Duodenal mucosa (tissue), 2 donors: ENCODE data around the gene CLEC2D.

Experiments used
- H3K27ac ChIP-seq: one replicate; pipeline ENCODE4 v1.7.0; 2013; ENCODE audit warnings: low read depth, low read length
- H3K27me3 ChIP-seq, 2 donors: one replicate each; pipeline ENCODE4 v1.7.0; 2013; ENCODE audit warnings: low read length in 2 of 2, control low read depth in 1 of 2; ENCODE audit not compliant: insufficient read depth in 2 of 2, control insufficient read depth in 1 of 2
- H3K36me3 ChIP-seq, 2 donors: one replicate each; pipeline ENCODE4 v1.7.0; 2013; ENCODE audit warnings: low read length in 2 of 2, control low read depth in 1 of 2; ENCODE audit not compliant: insufficient read depth in 2 of 2, control insufficient read depth in 1 of 2
- H3K4me1 ChIP-seq, 2 donors: one replicate each; pipeline ENCODE4 v1.7.0; 2013; ENCODE audit warnings: low read length in 2 of 2, control low read depth in 1 of 2; ENCODE audit not compliant: insufficient read depth in 2 of 2, control insufficient read depth in 1 of 2
- H3K4me3 ChIP-seq, 2 donors: one replicate each; pipeline ENCODE4 v1.7.0; 2013; ENCODE audit warnings: low read length in 2 of 2, low read depth in 1 of 2
- H3K9ac ChIP-seq, 2 donors: one replicate each; pipeline ENCODE4 v1.7.0; 2013; ENCODE audit warnings: low read length in 2 of 2, low read depth in 1 of 2
- H3K9me3 ChIP-seq, 2 donors: one replicate each; pipeline ENCODE4 v1.7.0; 2013; ENCODE audit warnings: low read length in 2 of 2, control low read depth in 1 of 2; ENCODE audit not compliant: control insufficient read depth in 1 of 2

Gene CLEC2D

GRCh38 chr12:9669534-9669933, at the start of gene CLEC2D:
Gene CLEC2D (plus strand): TSS chr12:9669713. CDS start chr12:9669735, 22 bp downstream.
- H3K36me3 ChIP-seq, result no peaks in the 10 kb centered on the region
- H3K27ac ChIP-seq, result no peak within 1 kb of the TSS
- H3K27me3 ChIP-seq, result no peaks in the 10 kb centered on the region
- peak within 1 kb of the TSS in 1 of 2 donors; percentile 48 for H3K4me3 ChIP-seq
- H3K9ac ChIP-seq, result peak within 1 kb of the TSS; percentile 16 to 32
- H3K4me1 ChIP-seq, result peaks cover 0 to 11% of the 10 kb centered on the region in 2 donors
- H3K9me3 ChIP-seq, result no peaks in the 10 kb centered on the region

- H3K27ac ChIP-seq, result no peak overlapping the region
- no peaks in the 10 kb centered on the region for H3K36me3 ChIP-seq
- H3K9me3 ChIP-seq, result no peaks in the 10 kb centered on the region
- H3K9ac ChIP-seq, result no peak overlapping the region
- no peaks in the 10 kb centered on the region for H3K27me3 ChIP-seq
- H3K4me3 ChIP-seq, result no peak overlapping the region
- no peaks in the 10 kb centered on the region for H3K4me1 ChIP-seq
Observed at GRCh38 chr12:9625019-9625418, 44.5 kb upstream of the CLEC2D start.

DNA sequence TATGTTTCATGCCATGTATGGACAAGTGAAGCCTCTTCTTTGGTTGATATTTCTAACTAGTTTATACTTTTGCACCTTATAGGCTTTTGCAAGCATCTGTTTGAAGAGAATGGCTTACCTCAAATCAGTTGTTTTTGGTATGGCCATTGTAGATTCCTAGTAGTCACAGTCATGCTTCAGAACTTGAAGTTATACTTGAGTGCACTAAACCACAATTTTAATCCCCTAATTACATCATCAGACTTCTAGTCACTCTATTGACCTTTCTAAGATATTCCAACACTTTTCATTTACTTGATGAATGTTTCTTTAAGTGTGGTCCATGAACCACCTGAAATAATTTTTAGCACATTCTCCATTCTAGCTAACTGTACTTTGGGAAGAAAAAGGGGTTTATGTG, 43.2 kb upstream of the CLEC2D start:
- no peaks in the 10 kb centered on the region for H3K9me3 ChIP-seq
- H3K4me3 ChIP-seq, result no peak overlapping the region
- no peaks in the 10 kb centered on the region for H3K27me3 ChIP-seq
- no peaks in the 10 kb centered on the region for H3K4me1 ChIP-seq
- H3K9ac ChIP-seq, result no peak overlapping the region
- H3K27ac ChIP-seq, result no peak overlapping the region
- H3K36me3 ChIP-seq, result no peaks in the 10 kb centered on the region

GRCh38 chr12:9626821-9627220, 42.7 kb upstream of the CLEC2D start:
- no peaks in the 10 kb centered on the region for H3K27me3 ChIP-seq

DNA sequence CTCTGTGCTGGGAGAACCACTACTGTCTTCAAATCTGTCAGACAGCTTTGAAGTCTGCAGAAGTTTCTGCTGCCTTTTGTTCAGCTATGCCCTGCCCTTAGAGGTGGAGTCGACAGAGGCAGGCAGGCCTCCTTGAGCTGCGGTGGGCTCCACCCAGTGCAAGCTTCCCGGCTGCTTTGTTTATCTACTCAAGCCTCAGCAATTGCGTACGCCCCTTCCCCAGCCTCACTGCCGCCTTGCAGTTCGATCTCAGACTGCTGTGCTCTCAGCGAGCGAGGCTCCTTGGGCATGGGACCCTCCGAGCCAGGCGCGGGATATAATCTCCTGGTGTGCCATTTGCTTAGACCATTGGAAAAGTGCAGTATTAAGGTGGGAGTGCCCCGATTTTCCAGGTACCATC, 36.7 kb upstream of the CLEC2D start:
- H3K4me3 ChIP-seq, result no peak overlapping the region
- no peak overlapping the region for H3K27ac ChIP-seq
- H3K9me3 ChIP-seq, result no peaks in the 10 kb centered on the region
- H3K36me3 ChIP-seq, result no peaks in the 10 kb centered on the region
- no peaks in the 10 kb centered on the region for H3K27me3 ChIP-seq
- no peak overlapping the region for H3K9ac ChIP-seq
- H3K4me1 ChIP-seq, result no peaks in the 10 kb centered on the region

More at GRCh38 chr12:9626821-9627220, 42.7 kb upstream of the CLEC2D start:
- Histone ChIP-seq H3K4me3 (no peak overlapping the region), H3K27ac (no peak overlapping the region), H3K9me3 (no peaks in the 10 kb centered on the region), H3K4me1 (no peaks in the 10 kb centered on the region), H3K9ac (no peak overlapping the region), H3K36me3 (no peaks in the 10 kb centered on the region)

DNA sequence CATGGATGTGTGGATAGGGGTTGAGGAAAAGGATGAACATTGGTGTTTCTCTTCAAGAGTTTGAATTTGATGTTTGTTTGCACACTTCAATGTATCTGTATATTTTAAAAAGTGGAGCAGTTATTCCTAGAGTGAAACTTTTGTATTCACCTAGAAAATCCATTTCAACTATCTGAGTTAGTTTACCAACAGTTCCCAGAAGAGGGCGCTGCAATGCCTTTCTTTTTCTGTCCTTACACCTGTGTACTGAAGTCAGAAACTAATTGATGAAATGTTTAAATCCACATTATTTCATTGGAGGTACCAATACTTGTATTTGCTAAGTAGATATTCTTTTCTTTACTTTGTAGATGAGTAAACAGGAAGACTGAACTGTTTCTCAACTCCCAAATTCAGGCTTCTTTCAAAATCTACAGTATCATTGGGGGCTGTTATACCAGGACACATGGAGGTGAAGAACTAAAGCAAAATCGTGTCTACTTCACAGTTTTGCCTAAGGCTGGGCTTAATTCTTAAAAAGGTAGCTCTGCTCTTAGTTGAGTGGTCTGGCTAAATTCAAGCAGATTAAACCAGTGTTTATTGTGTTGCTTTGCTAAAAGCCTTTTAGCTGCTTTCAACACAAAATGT, 35.2 kb upstream of the CLEC2D start:
- Histone ChIP-seq H3K9ac (no peak overlapping the region), H3K4me3 (no peak overlapping the region), H3K4me1 (no peaks in the 10 kb centered on the region), H3K9me3 (no peaks in the 10 kb centered on the region), H3K27ac (no peak overlapping the region), H3K27me3 (no peaks in the 10 kb centered on the region), H3K36me3 (no peaks in the 10 kb centered on the region)

DNA sequence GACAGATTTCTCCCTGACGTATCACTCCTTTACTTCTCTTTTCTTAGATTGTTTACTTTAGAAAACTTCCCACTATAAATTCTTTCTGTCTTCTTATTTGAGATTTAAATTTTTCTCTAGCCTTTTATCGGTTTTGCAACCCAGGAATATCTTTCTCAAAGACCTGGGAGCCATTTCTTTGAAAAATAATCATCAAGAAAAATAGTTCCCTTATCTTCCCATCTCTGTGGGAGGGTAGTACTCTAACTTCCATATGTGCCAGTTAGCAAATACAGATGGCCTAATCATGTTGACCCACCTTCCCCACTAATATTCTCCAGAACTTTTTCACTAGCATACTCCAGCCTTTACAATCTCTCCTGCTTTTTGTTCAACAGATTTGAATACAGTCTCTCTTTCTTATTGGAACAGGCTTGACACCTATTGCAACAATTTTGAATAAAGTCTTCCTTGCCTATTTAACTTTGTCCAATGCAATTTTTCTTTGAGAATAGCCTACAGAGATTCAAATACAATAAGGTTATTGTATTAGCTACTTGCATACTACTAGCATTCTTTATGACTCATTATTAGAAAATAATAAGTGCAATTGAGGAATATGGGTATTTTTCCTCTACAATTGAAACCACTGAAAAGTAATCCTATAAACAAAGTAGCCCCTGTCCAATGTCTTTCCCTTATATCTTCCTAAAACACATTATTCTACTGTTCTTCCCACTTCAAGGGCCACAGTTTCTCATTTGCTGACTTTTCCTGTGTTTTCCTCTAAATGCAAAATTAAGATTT, 34.4 kb upstream of the CLEC2D start:
- no peaks in the 10 kb centered on the region for H3K9me3 ChIP-seq
- no peaks in the 10 kb centered on the region for H3K36me3 ChIP-seq
- no peak overlapping the region for H3K9ac ChIP-seq
- no peak overlapping the region for H3K27ac ChIP-seq
- H3K27me3 ChIP-seq, result no peaks in the 10 kb centered on the region
- no peak overlapping the region for H3K4me3 ChIP-seq
- H3K4me1 ChIP-seq, result no peaks in the 10 kb centered on the region

DNA sequence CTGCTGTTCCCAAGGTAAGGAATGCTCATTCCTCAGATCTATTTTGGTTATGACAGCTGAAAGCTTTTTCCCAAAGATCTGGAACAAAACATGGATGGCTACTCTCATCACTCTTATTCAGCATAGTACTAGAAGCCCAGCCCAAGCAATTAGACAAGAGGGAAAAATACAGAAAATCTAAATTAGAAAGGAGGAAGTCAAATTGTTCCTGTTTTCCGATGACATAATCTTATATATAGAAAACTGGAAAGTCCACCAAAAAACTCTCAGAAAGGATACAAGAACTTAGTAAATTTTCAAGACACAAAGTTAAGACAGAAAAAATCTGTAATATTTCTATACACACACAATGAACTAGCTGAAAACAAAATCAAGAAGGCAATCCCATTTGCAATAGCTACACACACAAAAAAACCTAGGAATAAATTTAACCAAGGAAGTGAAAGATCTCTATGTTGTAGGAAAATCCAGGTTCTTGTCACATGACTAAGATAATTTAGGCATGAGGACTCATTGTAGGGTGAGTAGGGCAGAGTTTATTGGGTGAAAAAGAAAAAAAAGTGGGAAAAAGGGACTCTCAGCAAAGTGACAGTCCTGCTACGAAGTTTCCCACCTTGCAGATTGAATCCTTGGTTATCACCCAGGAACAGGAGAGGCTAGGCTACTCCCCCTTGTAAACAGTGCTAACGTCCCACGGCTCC, 33.2 kb upstream of the CLEC2D start:
- H3K9me3 ChIP-seq, result no peaks in the 10 kb centered on the region
- no peak overlapping the region for H3K9ac ChIP-seq
- H3K36me3 ChIP-seq, result no peaks in the 10 kb centered on the region
- no peaks in the 10 kb centered on the region for H3K27me3 ChIP-seq
- H3K4me1 ChIP-seq, result no peaks in the 10 kb centered on the region
- no peak overlapping the region for H3K4me3 ChIP-seq
- no peak overlapping the region for H3K27ac ChIP-seq

DNA sequence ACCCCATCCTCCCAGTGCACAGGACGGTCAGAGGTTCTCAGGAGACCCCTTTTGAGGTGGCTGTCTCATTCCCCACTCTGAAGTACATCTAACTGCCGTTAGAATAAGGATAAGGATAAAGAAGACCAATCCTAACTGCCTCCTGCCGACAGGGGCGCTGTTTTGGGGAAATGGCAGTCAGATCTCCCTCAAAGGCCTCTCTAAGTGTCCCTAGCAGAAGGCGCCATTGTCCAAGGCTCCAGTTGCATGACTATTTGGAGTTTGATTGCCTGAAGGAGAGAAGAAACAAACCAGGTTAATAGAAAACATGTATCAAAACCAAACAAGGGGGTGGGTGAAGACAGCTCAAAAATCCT, 32.7 kb upstream of the CLEC2D start:
- Histone ChIP-seq H3K36me3 (no peaks in the 10 kb centered on the region), H3K9me3 (no peaks in the 10 kb centered on the region), H3K4me1 (no peaks in the 10 kb centered on the region), H3K27me3 (no peaks in the 10 kb centered on the region), H3K9ac (no peak overlapping the region), H3K27ac (no peak overlapping the region), H3K4me3 (no peak overlapping the region)

DNA sequence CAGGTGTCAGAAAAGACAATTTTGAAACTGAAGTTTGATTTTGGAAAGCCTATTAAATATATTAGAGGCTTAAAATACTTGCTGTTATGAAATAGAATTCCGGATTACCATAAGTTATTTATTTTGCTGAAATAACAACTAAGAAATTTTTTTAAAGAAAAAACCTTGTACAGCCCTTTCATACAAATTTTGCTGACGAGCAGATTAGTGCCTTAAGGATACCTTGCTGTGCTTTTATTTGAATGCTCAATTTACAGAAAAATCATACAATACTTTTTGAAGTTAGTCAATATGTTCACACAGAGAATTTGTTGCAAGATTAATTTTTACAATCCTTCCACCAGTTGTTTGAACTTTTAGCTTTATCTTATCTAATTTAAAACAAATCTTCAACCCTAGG, 29.5 kb upstream of the CLEC2D start:
- Histone ChIP-seq H3K9me3 (peaks cover 0 to 4% of the 10 kb centered on the region in 2 donors), H3K9ac (no peak overlapping the region), H3K4me3 (no peak overlapping the region), H3K36me3 (no peaks in the 10 kb centered on the region), H3K27me3 (no peaks in the 10 kb centered on the region), H3K4me1 (no peaks in the 10 kb centered on the region), H3K27ac (no peak overlapping the region)
